HepG2 (cell line): Measurements from ENCODE around the gene PLEKHA5.

Experiments used
- MAFK ChIP-seq, 2 experiments: IDR thresholded peaks in 1 of 2; conservative IDR thresholded peaks in 1 of 2; 2 replicates each; pipeline ENCODE4 v1.6.1; 2011; ENCODE audit warnings: improper control_type of control experiment in 2 of 2, low read length in 2 of 2
- POLR2A ChIP-seq, 2 experiments: IDR thresholded peaks; 2 replicates each; pipeline ENCODE4 v1.6.1; 2011; ENCODE audit warnings: low read depth in 2 of 2, low read length in 2 of 2, mild to moderate bottlenecking in 1 of 2, moderate library complexity in 1 of 2; ENCODE audit not compliant: insufficient read depth in 1 of 2
- TF ChIP-seq, protein P1 (sequence below): sonication (generic); formaldehyde crosslinking; IDR thresholded peaks from 2 replicates; pipeline ENCODE4 v1.5.0; 2020; ENCODE audit warnings: mild to moderate bottlenecking, missing genetic modification reagents, moderate library complexity

GRCh38 chr12:19303496-19303895 is 174.0 kb downstream of the PLEKHA5 start:
- TF ChIP-seq, protein P1, sequence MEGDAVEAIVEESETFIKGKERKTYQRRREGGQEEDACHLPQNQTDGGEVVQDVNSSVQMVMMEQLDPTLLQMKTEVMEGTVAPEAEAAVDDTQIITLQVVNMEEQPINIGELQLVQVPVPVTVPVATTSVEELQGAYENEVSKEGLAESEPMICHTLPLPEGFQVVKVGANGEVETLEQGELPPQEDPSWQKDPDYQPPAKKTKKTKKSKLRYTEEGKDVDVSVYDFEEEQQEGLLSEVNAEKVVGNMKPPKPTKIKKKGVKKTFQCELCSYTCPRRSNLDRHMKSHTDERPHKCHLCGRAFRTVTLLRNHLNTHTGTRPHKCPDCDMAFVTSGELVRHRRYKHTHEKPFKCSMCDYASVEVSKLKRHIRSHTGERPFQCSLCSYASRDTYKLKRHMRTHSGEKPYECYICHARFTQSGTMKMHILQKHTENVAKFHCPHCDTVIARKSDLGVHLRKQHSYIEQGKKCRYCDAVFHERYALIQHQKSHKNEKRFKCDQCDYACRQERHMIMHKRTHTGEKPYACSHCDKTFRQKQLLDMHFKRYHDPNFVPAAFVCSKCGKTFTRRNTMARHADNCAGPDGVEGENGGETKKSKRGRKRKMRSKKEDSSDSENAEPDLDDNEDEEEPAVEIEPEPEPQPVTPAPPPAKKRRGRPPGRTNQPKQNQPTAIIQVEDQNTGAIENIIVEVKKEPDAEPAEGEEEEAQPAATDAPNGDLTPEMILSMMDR (CRISPR knock-in tag) = no peak
- no peak for TF ChIP-seq MAFK (conservative IDR thresholded peaks at IDR 0.05 in 1 of 2, IDR thresholded peaks at IDR 0.05 in 1 of 2; ENCODE audit: low read length in 2 of 2)
- TF ChIP-seq POLR2A (IDR thresholded peaks at IDR 0.05; ENCODE audit: insufficient read depth in 1 of 2, low read depth in 2 of 2, low read length in 2 of 2) = no peak
